HG03571 (cell line): ENCODE results near the gene SPTLC3.

Experiments
- ATAC-seq: cut with Tn5 transposase; IDR thresholded peaks from one replicate; pipeline ENCODE4 v1.9.1; 2021; ENCODE audit not compliant: unreplicated experiment

The SPTLC3 gene

DNA sequence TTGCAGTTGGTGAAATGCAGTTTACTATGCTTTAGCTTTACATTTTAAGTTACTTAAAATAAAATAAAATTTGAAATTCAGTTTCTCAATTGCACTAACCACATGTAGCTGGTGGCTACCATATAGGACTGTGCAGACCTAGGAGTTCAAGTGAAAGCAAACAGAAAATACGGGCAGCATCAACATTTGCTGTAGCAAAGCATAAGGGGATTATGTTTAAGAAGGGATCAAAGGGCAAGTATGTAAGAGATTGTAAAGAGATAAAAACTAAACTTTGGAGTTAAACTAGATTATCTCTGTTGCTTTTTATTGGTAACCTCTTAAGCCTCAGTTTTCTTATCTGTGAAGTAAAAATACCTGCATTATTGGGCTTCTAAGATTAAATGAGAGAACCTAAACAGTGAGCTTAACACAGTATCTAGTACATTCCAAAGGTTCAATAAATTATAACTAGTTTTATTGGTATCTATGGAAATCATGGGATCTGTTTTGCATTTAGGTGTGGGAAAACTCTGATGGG is 81.2 kb downstream of the SPTLC3 start:
- no peak for ATAC-seq

DNA sequence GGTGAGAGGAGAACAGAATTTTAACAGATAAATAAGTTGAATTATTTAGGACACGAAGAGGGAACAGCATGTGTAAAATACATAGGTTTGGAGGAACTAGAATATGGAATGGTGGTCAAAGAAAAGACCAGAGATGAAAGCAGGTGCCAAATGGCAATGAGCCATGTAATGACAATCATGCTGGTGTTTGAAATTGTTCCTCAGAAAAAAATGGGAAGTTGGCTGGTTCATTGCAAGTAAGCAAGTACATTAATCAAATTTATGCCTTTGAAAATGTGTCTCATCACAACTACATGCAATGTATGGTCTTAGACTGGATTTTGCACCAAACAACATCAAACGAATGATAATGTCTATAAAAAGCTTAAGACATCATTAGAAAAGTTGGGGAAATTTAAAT is 83.3 kb downstream of the SPTLC3 start:
- ATAC-seq, result no peak

GRCh38 chr20:13094976-13095375 is 86.2 kb downstream of the SPTLC3 start:
- no peak for ATAC-seq

DNA sequence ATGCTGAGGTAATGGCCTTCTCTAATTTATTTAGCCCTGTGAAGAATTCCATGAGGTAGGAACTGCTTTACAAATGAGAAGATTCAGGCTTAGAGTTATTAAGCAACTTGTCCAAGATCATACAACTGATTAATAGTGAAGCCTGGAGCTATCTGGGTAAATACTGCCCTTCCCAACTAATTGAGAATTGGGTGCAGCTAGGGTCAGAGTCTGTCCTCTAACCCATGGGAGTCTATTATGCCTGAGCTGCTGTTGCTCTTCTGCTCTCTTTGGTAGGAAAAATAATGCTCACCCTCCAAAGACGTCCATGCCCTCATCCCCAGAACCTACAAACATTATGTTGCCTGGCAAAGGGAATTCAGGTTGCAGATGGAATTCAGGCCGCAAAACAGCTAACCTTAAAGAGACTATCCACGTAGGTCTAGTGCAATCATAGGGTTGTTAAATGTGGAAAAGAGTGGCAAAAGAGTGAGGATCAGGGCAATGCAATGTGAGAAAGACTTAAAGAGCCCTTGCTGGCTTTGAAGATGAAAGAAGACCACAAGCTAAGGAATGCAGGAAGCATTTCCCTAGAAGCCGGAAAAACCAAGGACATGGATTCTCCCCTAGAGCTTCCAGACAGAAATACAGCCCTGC is 90.1 kb downstream of the SPTLC3 start:
- ATAC-seq, result no peak

- no peak for ATAC-seq
Measured at GRCh38 chr20:13099676-13100075, 90.9 kb downstream of the SPTLC3 start.

GRCh38 chr20:13101276-13101675 is 92.5 kb downstream of the SPTLC3 start:
- no peak for ATAC-seq

DNA sequence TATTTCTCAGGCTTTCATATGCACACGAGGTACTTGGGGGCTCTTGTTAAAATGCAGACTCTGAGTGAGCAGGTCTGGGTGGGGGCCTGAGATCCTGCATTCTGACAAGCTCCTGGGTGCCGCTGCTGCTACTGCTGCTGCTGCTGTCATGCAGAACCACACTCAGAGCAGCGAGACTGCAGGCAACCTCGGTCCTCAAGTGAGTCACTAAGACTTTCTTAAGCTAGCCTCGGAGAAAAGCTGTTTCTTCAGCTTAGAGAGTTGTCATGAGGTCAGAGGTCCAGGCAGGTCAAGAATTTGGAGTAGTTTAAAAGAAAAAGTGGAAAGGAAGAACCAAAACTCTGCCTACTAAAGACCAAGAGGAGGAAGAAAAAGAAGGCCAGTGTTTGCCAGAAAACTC is 92.9 kb downstream of the SPTLC3 start:
- ATAC-seq, result no peak

DNA sequence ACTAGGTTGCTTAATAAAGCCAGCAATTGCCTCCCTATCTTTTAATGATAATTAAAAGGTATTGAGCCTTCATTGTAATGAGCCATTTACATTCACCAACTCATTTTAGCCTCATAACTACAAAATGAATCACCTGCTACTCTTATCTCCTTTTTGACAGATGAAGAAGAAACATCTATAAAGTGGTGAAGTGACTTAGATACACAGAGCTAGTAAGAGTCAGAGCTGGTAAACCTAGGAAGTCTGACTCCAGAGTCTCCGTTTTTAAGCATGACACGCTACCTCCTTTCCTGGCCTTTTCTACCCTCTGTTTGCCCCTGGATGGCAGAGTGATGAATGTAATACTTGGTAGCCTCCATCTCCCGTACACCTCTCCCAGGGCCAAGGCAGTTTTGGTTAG is 93.5 kb downstream of the SPTLC3 start:
- no peak for ATAC-seq

DNA sequence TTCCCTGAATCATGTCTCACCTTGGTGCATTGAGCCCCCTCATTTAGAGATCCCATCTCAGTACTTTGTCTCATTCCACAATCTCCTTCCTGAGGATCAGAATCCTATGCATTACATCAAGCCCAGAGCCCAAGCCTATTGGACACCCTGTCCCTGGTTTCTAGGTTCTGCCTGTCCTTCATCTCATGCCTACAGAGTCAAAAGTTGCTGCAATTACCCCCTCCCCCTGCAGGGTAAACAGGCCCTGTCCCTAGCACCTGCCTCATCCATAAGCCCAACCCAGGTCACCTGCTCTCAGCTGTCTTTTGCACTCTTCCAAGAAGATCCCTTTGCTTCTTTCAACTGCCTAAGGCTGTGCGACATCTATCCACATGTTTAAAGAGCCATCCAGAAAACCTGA is 93.9 kb downstream of the SPTLC3 start:
- no peak for ATAC-seq

DNA sequence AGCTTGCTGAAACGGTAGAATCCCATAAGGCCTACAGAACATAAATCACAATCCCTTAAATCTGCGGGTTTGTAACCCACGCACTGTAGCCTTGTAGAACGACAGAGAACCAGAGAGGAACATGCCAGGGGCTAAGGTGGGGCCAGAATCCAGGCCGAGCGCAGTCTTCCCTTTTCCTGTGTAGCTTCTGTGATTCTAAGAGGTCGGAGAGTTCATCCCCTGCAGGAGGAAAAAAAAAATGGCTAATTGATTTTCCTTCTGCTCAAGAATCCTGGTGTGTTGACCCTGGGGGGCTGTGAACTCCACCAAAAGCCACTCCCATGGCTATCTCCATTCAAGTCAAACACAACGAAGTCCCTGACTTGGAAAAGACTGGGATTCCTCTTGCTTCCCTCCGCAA is 96.3 kb downstream of the SPTLC3 start:
- no peak for ATAC-seq

DNA sequence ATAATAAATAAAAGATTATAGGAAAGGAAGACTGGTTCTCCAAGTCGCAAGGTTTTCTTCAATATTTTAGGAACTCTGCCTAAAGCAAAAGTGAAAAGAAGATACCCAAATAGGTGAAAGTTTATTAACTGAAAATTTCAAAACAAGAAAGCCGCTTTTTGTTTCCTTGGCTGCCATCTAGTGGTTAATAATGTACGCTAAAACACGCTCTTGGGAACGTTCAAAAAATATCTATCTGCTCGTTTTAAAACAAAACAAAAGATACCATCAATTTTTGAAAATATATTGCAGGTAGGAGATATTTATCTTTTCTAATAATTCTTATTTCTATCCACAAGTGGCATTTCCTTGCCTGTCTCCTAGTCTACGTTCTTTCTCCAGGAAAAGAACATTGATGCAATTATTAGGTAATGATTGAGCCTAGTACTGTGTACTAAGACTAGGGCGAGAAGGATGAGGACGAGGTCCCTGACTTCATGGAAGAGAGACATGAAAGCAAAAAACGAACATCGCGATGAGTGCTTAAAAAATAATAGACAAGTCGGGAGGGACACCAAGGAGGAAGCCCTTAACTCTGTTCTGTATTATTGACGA is 97.2 kb downstream of the SPTLC3 start:
- no peak for ATAC-seq

DNA sequence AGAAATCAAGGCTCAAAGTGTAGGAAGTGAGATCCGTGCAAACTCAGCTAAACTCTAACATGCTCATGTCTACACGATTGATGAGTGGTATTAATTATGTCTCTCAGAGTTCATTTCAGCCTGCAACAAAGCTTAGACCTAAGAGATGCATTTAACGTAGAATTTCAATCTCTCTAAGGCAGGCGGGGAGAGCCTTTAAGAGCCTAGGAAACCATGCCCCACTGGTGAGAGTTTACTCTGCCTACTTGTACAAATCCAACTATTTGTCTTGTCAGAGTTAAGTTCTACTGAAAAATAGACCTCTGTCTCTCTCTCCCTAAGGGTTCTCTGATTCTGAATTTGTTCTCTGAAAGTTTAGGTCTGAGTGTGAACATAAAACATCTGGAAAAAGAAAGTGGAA is 100.9 kb downstream of the SPTLC3 start:
- no peak for ATAC-seq

DNA sequence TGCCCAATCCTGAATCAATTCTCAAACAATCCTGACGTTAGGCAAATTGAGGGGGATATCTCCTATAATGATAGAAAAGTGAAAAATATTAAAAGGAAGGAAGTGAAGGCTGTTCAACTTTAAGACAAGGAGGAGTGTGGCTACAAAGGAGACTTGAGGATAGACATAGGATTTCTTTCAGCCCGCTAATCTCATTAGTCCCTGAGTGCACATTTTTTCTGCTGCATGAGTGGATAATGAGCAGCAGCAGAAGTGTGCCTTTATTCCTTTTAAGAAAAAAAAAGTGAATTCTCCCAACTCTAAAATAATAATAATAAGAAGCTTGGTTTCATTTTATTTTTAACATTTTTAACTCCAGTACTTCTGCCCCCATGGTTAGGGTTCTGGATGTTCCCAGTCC is 102.0 kb downstream of the SPTLC3 start:
- no peak for ATAC-seq

GRCh38 chr20:13111249-13111911 is 102.6 kb downstream of the SPTLC3 start:
- ATAC-seq, result no peak

DNA sequence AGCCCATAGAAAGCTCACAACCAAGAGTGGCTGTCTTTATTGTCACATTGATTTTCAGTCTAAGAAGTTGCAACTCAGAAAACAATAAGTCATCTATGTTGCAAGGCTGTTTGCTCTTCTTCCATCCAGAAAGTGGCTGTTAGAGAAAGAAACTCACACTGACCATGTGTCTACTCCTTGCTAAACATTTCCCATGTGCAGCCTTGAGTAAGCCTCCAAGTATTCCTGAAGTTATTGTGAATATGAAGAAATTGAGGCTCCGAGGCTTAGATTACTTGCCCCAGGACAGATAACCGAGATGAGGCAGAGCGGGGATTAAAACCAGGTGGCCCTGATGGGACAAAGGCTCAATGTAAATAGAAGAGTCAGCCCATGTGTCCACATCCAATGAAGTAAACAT is 105.0 kb downstream of the SPTLC3 start:
- no peak for ATAC-seq

GRCh38 chr20:13117200-13117599 is 108.4 kb downstream of the SPTLC3 start:
- ATAC-seq, result no peak

GRCh38 chr20:13118676-13119075 is 109.9 kb downstream of the SPTLC3 start:
- no peak for ATAC-seq

DNA sequence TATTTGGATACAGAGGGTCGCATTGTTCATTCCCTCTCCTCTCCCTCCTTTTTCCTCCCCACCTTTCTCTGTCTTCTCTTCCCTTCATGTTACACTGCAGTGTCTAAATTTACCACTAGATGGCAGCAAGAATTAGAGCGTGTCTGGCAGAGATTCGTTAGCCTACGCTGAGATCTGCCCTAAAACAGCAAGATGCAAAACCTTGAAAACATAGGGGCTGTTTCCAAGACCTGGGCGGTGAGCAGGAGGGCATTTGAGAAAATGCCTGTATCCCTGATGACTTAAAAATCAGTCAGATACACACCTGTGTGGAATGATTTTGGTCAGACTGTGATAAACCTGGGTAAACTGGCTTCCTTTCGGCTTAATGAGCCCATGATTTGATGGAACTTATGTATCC is 110.8 kb downstream of the SPTLC3 start:
- peak; percentile 59 for ATAC-seq

DNA sequence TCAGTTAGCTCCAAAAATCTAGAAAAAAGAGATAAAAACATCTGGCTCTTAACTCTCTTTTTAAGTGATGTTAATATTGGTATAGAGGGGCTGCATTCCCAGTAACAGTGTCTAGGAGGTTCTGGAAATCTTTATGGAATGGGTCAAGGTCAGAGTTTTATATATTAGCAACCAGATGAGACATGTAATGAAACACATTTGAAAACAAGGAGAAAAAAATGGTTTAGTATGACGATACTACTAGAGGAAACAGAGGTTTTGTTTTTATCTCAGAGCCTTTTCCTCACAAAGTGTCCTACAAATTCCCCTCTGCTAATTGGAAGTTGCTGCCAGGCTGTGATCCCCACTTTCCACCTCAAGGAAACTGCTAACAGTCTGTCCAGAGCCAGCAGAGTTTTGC is 111.7 kb downstream of the SPTLC3 start:
- no peak for ATAC-seq

DNA sequence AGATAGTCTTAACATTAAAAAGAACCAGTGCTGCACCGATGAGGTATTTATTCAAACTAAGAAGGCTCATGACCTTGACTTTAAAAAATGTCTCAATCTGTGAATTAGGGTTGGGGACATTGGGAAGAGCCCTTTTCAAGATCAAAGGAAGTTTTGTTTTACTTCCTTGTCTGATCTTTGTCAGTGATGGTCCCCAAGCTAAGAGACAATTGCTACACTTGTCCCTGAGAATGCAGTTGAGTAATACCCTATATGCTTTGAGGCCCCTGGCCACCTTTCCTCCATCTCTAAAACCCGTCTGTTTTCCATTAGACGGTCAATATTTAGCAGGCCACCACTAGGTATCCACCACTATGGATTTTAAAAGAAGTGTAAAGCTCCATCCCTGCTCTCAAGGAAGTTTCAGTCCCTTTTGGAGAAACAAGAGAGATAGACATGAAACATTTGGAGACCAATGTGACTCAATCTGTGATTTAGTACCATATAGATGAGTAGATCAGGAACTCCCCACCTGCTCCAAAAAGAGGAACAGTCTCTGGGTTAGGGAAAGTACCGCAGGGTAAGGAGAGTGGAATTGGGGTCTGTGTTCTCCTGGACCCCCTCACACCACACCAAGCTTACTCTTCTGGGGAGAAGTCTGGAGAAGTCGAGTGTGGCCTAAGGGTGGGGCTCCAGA is 113.2 kb downstream of the SPTLC3 start:
- ATAC-seq, result no peak

DNA sequence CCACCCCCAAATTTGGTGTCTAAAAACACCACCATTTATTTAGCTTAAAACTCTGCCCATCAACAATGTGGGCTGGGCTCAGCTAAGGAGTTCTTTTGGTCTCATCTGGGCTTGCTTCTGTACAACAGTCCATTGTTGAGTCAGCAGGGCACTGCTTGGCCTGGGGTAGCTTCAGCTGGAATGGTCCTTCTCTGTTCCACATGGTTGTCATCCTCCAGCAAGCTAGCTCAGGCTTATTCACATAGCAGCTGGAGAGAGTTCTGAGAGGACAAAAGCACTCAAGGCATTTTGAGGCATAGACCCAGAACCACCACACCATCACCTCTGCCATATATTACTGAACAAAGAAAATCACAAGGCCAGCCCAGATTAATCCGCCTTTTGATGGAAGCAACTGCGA is 116.7 kb downstream of the SPTLC3 start:
- ATAC-seq, result no peak

DNA sequence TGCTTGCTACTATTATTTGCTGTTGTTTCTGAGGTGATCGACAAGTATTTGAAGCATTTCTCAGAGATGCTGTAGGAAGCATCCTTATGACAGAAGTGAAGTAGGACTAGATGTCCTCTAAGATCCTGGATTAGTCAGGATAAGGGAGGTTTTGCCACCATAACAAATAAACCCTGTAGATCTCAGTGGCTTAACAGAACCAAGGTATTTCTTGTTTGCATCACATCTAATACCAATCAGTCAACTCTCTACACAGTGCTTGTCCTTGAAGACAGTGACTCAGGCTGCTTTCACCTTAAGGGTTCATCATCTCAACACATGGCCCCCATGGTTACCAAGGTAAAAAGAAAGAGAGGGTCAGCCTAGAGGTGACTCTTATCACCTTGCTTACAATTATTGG is 119.4 kb downstream of the SPTLC3 start:
- no peak for ATAC-seq
